Measurements from ENCODE around the gene XBP1.
"Not testable (repeated sequence)": the region's sequence is repeated elsewhere in the genome, so short reads cannot be mapped to it uniquely, and the experiment has no call there.

The XBP1 gene

GRCh38 chr22:28800308-28801041 lies at the start of gene XBP1:
XBP1 (minus strand) TSS chr22:28800569.
- in situ Hi-C loops (cut with MboI; ENCODE audit: low pct_unique_long_range_greater_than_20kb, low sequenced_read_pairs): no loop called here
- DNase-seq: peak; percentile 93

DNA sequence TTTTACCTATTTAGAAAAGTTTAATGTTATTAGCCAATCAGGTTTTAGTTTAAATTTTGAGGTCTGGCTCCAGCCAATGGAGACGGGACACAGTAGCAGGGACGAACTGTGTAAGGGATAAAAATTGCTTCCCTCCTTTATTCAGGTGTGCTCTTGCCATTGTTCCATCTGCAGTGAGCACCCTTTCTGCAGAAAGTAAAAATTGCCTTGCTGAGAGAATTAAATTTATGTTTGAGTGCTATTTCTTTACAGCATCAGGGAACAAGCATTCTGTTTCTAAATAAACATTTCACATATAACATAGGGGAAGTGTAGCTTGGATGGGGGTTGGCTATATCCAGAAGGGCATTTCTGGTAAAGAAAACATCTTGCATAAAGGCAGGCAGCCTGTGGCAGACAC lies 46.6 kb upstream of the XBP1 start:
- in situ Hi-C loops (cut with MboI; ENCODE audit: low pct_unique_long_range_greater_than_20kb, low sequenced_read_pairs): no loop called here
- no peak for DNase-seq

DNA sequence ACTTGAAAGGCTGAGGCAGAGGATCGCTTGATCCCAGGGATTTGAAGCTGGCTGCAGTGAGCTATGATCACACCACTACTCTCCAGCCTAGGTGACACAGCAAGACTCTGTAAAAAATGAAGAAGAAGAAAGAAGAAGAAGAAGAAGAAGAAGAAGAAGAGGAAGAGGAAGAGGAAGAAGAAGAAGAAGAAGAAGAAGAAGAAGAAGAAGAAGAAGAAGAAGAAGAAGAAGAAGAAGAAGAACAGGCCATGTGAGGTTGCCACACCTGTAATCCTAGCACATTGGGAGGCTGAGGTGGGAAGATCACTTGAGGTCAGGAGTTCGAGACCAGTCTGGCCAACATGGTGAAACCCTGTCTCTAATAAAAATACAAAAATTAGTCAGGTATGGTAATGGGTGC lies 43.9 kb upstream of the XBP1 start:
- DNase-seq; in situ Hi-C loops (cut with MboI; ENCODE audit: low pct_unique_long_range_greater_than_20kb, low sequenced_read_pairs): not testable (repeated sequence)

GRCh38 chr22:28843633-28844032 lies 43.3 kb upstream of the XBP1 start:
- no peak for DNase-seq
- in situ Hi-C loops (cut with MboI; ENCODE audit: low pct_unique_long_range_greater_than_20kb, low sequenced_read_pairs): no loop called here

DNA sequence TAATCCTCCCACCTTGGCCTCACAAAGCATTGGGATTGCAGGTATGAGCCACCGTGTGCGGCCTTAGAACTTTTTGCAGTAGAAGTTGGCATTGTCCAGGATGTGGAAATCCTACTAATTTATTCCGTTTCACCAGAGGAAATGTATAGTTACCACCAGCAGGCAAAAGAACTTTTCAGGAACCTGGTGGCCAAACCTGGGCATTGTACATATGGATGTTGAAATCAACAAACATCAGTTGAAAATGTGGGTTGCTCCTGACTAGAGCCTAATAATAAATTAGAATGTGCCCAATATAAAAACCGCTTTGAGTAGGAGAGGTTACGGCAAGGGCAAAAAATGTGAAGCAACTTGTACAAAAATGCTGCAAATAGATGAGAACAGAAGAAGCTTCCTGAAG lies 40.7 kb upstream of the XBP1 start:
- no peak for DNase-seq
- in situ Hi-C loops (cut with MboI; ENCODE audit: low pct_unique_long_range_greater_than_20kb, low sequenced_read_pairs): no loop called here

GRCh38 chr22:28838971-28839370 lies 38.6 kb upstream of the XBP1 start:
- DNase-seq: no peak
- in situ Hi-C loops (cut with MboI; ENCODE audit: low pct_unique_long_range_greater_than_20kb, low sequenced_read_pairs): no loop called here

- in situ Hi-C loops (cut with MboI; ENCODE audit: low pct_unique_long_range_greater_than_20kb, low sequenced_read_pairs): no loop called here
Observed at GRCh38 chr22:28837640-28838039, 37.3 kb upstream of the XBP1 start.

GRCh38 chr22:28835630-28836189 lies 35.3 kb upstream of the XBP1 start:
- in situ Hi-C loops (cut with MboI; ENCODE audit: low pct_unique_long_range_greater_than_20kb, low sequenced_read_pairs): no loop called here
- DNase-seq: no peak

More at GRCh38 chr22:28837640-28838039, 37.3 kb upstream of the XBP1 start:
- no peak for DNase-seq

DNA sequence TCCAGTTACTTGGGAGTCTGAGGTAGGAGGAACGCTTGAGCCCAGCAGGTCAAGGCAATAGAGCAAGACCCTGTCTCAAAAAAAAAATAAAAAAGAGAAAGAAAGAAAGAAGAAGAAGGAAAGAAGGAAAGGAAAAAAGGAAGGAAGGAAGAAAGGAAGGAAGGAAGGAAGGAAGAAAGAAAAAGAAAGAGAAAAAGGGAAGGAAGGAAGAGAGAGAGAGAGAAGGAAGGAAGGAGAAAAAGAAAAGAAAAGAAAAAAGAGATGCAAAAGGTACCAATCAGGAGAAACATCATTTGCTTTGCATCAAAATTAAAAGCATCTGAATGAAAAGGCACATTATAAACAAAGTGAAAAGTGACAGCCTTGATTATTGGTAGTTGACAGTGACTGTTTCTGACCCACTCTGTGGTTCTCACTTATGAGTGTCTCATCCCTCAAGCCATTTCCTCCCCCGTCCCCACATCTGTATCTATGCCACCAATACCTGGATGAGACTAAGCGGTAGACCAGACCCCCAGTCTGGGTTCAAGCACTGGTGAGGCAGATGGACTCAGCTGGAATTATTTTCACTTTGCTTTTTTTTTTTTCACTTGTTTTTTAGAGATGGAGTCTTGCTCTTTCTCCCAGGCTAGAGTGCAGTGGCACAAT lies 33.0 kb upstream of the XBP1 start:
- no peak for DNase-seq
- in situ Hi-C loops (cut with MboI; ENCODE audit: low pct_unique_long_range_greater_than_20kb, low sequenced_read_pairs): no loop called here

- no peak for DNase-seq
- in situ Hi-C loops (cut with MboI; ENCODE audit: low pct_unique_long_range_greater_than_20kb, low sequenced_read_pairs): no loop called here
Observed at GRCh38 chr22:28832731-28833130, 32.4 kb upstream of the XBP1 start.

- in situ Hi-C loops (cut with MboI; ENCODE audit: low pct_unique_long_range_greater_than_20kb, low sequenced_read_pairs): no loop called here
- DNase-seq: no peak
Observed at GRCh38 chr22:28831140-28832072, 31.0 kb upstream of the XBP1 start.

- in situ Hi-C loops (cut with MboI; ENCODE audit: low pct_unique_long_range_greater_than_20kb, low sequenced_read_pairs): no loop called here
- DNase-seq: no peak
Observed at GRCh38 chr22:28830441-28830840, 30.1 kb upstream of the XBP1 start.

DNA sequence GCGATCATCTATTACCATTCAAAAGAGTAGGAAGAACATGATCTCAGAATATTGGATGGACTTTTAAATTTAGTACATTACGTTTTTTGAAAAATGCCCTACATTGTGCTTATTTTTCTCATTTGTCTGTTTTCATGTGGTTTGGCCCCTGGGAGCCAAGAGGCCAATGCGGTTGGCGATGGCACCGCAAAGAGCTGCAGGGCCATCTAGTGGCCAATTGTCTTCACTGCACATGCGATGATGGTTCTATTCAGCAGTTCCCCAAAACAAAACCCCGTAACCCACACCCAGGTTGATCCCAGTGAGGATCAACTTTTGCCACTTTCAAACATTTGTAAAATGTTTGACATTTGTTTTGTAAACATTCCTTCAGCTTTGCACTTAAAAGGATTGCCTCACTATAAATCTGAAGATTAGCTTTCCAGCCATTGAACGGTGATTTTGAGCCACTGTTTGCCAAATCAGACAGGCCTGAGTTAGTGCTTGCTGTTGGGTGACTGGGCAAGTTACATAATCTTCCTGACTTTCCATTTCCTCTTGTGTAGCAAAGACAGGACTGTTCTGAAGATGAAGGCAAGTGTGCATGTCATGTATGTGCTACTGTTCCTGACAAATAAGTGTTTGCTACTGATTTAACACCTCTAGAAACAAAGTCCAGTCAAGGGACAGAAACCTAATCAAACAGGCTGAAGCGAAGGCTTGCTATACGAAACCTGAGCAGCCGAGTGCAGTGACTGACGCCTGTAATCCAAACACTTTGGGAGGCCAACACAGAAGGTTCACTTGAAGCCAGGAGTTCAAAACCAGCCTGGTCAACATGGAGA lies 29.2 kb upstream of the XBP1 start:
- DNase-seq: peak; percentile 92

GRCh38 chr22:28826921-28827320 lies 26.6 kb upstream of the XBP1 start:
- DNase-seq: peak; percentile 83
- in situ Hi-C loops (cut with MboI; ENCODE audit: low pct_unique_long_range_greater_than_20kb, low sequenced_read_pairs): loop anchor here (10.0 kb wide), 1 partner anchor 222 kb away; no protein-coding TSS in a partner anchor

More for the DNA sequence above, 29.2 kb upstream of the XBP1 start:
- in situ Hi-C loops (cut with MboI; ENCODE audit: low pct_unique_long_range_greater_than_20kb, low sequenced_read_pairs): loop anchor here (10.0 kb wide), 1 partner anchor 225 kb away; no protein-coding TSS in a partner anchor

GRCh38 chr22:28826430-28826829 lies 26.1 kb upstream of the XBP1 start:
- in situ Hi-C loops (cut with MboI; ENCODE audit: low pct_unique_long_range_greater_than_20kb, low sequenced_read_pairs): loop anchor here (10.0 kb wide), 1 partner anchor 222 kb away; no protein-coding TSS in a partner anchor
- not testable (repeated sequence) for DNase-seq

DNA sequence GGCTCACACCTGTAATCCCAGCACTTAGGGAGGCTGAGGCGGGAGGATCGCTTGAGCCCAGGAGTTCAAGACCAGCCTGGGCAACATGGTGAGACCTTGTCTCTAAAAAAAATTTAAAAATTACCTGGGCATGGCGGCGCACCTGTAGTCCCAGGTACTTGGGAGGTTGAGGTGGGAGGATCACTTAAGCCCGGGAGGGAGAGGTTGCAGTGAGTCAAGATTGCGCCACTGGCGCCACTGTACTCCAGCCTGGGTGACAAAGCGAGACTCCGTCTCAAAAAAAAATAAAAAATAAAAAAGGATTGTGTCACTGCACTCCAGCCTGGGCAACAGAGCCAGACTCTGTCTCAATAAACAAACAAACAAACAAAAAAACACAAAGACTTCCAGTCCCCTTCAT lies 24.1 kb upstream of the XBP1 start:
- DNase-seq: not testable (repeated sequence)
- in situ Hi-C loops (cut with MboI; ENCODE audit: low pct_unique_long_range_greater_than_20kb, low sequenced_read_pairs): loop anchor here (10.0 kb wide), 1 partner anchor 220 kb away; no protein-coding TSS in a partner anchor

DNA sequence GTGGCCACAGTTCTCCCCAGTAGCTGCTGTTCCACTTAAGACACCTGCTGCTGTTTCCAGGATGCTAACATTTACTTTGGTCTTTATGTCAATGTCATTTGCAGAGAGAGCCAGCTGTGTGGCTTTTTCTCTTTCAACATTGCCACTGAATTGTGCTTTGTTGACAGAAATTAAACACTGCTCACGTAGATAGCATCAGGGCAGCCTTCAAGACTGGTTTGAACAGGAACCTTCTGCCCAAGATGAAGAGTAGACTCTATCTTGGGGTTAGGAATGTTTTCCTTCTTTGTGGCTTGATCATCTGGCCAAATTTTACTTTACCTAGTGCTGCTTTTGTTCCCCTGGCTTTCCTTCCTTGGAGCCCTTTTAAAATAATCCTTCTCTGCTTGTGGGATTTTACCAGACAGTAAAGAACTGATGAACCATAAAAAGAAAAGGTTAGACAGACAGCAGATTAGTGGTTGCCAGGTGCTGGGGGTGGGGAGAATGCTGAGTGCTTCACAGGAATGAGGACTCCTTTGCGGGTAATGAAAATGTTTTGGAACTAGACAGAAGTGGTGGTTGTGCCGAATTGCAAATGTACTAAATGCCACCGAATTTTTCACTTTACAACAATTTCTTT lies 22.7 kb upstream of the XBP1 start:
- in situ Hi-C loops (cut with MboI; ENCODE audit: low pct_unique_long_range_greater_than_20kb, low sequenced_read_pairs): loop anchor here (10.0 kb wide), 1 partner anchor 218 kb away; no protein-coding TSS in a partner anchor
- DNase-seq: peak; percentile 76

GRCh38 chr22:28821452-28821851 lies 21.1 kb upstream of the XBP1 start:
- in situ Hi-C loops (cut with MboI; ENCODE audit: low pct_unique_long_range_greater_than_20kb, low sequenced_read_pairs): loop anchor here (10.0 kb wide), 1 partner anchor 217 kb away; no protein-coding TSS in a partner anchor

More at GRCh38 chr22:28821452-28821851, 21.1 kb upstream of the XBP1 start:
- no peak for DNase-seq
